HepG2 (cell line): ENCODE results near the gene WDHD1.
"Not testable (repeated sequence)": the region's sequence is repeated elsewhere in the genome, so short reads cannot be mapped to it uniquely, and the experiment has no call there.

Source experiments
- SETDB1 ChIP-seq: sonication (generic); formaldehyde crosslinking; IDR thresholded peaks from 2 replicates; pipeline ENCODE4 v1.5.1; 2020; ENCODE audit warnings: missing genetic modification reagents, mild to moderate bottlenecking, borderline replicate concordance
- ZBTB3 ChIP-seq: sonication (generic); formaldehyde crosslinking; IDR thresholded peaks from 2 replicates; pipeline ENCODE4 v1.4.0; 2020; ENCODE audit warnings: low read depth, mild to moderate bottlenecking, moderate library complexity, missing genetic modification reagents, borderline replicate concordance
- TF ChIP-seq, protein P1 (sequence below): sonication (generic); formaldehyde crosslinking; IDR thresholded peaks from 2 replicates; pipeline ENCODE4 v1.8.1; 2022; ENCODE audit warnings: mild to moderate bottlenecking, missing genetic modification reagents
- TF ChIP-seq, protein P2 (sequence below), 2 experiments: sonication (generic) in 1 of 2; formaldehyde crosslinking in 1 of 2; IDR thresholded peaks; 2 replicates each; pipeline versions ENCODE4 v1.5.1 to v1.6.1; 2011 to 2020; ENCODE audit warnings: borderline replicate concordance in 1 of 2, low read depth in 1 of 2, low read length in 1 of 2, mild to moderate bottlenecking in 1 of 2, missing genetic modification reagents in 1 of 2, moderate library complexity in 1 of 2

DNA sequence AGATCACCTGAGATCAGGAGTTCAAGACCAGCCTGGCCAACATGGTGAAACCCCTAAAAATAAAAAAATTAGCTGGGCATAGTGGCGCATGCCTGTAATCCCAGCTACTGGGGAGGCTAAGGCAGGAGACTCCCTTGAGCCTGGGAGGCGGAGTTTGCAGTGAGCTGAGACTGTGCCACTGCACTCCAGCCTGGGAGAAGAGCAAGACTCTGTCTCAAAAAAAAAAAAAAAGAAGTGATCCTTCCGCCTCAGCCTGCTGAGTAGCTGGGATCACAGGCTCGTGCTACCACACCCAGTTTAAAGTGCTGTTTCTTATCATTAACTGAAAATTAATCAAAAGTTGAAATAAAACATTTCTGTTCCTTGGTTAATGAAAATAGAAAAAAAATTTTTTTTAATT, 117.9 kb downstream of the WDHD1 start:
- TF ChIP-seq SETDB1, ZBTB3 (CRISPR knock-in tag): not testable (repeated sequence)
- TF ChIP-seq, protein P1, sequence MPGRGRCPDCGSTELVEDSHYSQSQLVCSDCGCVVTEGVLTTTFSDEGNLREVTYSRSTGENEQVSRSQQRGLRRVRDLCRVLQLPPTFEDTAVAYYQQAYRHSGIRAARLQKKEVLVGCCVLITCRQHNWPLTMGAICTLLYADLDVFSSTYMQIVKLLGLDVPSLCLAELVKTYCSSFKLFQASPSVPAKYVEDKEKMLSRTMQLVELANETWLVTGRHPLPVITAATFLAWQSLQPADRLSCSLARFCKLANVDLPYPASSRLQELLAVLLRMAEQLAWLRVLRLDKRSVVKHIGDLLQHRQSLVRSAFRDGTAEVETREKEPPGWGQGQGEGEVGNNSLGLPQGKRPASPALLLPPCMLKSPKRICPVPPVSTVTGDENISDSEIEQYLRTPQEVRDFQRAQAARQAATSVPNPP (CRISPR knock-in tag): not testable (repeated sequence)
- TF ChIP-seq, protein P2, sequence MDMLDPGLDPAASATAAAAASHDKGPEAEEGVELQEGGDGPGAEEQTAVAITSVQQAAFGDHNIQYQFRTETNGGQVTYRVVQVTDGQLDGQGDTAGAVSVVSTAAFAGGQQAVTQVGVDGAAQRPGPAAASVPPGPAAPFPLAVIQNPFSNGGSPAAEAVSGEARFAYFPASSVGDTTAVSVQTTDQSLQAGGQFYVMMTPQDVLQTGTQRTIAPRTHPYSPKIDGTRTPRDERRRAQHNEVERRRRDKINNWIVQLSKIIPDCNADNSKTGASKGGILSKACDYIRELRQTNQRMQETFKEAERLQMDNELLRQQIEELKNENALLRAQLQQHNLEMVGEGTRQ (IDR thresholded peaks at IDR 0.05; ENCODE audit: low read depth, low read length): not testable (repeated sequence)
- TF ChIP-seq, protein P2 (CRISPR knock-in tag; IDR thresholded peaks at IDR 0.05; ENCODE audit: borderline replicate concordance): not testable (repeated sequence)
